ENCODE results near the gene MINDY4.

Gene MINDY4

DNA sequence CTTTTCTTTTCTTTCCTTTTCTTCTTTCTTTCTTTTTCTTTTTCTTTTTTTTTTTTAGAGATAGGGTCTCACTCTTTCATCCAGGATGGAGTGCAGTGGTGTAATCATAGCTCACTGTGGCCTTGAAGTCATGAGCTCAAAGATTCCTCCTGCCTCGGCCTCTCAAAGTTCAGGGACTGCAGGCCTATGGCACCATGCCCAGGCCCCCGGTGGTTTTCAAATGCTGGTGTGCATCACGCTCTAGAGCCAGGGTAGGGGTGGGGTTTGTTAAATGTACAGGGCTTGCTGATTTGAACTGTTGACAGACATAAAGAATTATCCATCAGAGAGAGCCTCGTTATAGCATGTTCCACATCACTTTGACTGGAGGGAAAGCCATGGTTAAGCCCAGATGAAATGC, 5.8 kb downstream of the MINDY4 start:
- DNase-seq, result no peak

DNA sequence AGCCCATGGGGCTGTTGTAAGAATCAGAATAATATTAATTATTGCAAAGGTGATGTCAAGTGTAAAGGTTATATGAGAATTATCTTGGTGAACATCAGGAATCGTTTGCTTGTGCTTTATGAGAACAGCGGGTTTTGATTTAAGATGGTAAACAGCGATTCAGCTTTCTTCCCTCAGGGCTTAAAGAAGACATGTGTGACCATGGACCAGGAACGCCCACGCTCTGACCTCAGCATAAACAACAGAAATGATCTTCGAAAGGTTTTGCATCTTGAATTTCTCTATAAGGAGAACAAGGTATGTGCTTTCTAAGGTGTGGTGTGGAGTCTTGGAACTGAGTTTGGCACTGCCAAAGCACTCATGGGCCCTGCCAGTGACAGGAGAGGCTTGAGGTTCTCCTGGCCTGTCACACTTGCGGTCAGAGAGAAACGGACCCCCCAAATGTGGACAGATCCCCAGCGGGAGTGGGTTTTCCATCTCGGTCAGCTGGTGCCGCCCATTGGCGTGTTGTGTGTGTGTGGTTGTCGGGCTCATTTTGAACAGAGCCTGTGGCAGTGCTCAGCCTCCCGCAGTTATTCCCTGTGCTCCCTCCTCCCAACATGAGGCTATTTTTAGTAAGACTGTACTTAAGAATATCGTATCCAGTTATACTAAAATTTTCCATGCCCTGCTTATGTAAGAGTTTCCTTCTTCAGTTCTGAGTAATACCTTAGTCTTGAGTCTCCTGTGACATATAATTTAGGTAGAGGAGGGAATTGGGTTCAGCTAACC, 7.2 kb downstream of the MINDY4 start:
- DNase-seq, result no peak

DNA sequence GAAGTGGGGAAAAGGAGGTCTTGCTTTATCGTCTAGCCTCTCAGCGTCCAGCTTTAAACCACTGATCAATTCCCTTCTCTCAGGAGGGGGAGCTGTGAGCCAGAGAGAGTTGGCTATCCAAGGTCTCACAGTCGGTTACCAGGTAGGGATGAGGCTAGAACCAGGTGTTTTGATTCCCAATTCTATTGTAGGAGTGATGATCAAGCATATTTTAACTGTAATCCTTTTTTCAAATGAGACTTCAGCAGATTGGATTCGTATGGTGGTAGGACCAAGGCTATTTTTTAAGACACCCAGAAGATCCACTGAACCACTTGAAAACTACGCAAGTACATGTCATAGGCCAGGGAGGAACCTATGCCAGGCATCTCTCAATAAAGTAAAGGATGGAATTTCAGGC, 8.4 kb downstream of the MINDY4 start:
- DNase-seq, result no peak

DNA sequence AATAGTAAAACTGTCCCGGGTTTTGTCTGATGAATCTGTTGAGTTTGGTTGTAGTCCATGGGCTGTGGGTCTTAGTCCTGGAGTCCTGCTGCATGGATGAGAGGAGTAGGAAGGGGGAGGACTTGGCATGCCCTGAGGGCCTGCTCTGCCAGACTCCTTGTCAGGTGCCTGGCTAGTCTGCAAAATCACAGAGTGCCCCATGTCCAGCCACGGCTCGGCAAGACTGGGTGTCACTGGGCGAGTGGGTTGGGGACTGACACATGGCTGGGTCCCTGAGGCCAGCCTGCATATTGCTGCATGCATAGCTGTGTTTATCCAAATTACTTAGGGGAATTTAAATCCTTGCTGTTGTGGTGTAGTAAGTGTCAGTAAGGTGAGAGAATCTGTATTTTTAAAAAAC, 9.7 kb downstream of the MINDY4 start:
- no peak for DNase-seq

DNA sequence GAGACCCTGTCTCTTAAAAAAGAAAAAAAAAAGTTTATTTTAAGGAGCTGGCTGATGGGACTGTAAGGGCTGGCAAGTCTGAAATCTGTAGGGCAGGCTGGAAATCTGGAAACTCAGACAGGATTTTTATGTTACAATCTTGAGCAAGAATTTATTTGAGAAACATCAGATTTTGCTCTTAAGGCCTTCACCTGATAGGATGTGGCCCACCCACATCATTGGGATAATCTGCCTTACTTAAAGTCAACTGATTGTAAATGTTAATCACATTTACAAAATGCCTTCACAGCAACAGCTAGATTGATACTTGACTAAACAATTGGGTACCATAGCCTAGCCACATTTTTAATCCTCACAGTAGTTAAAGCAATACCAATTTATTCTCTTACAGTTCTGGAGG, 11.5 kb downstream of the MINDY4 start:
- DNase-seq, result no peak

DNA sequence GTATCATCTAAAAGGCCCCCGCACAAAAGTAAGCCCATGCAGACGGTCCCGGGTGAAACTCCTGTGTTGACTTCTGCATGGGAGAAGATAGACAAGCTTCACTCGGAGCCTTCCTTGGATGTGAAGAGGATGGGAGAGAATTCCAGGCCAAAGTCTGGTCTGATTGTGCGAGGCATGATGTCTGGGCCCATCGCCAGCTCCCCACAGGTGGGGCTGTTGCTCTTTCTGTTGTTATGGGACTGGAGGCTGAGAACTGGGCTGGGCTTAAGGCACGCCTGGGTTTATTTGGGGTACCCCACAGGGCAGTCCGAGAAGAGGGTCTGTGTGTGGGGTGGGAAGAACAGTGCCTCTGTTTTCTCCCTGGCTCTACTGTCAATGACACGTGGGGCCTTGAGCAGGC, 14.6 kb downstream of the MINDY4 start:
- no peak for DNase-seq

DNA sequence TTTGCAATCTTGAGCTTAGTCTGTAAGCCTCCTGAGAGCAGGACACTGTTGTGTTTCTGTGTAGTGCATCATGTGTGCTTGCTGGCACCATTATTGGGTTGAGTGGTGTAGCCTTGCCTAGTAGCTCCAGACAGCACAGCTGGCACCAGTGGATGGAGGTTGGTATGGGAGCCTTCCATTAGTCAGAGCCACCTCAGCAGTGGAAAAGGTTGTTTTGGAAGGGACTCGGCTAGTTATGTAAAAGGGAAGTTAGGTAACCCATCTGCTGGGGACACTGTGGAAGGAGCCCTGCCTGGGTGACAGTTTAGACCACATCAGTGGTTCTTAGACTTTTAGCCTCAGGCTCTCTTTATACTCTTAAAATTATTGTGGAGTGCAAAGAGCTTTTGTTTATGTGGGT, 16.3 kb downstream of the MINDY4 start:
- no peak for DNase-seq

DNA sequence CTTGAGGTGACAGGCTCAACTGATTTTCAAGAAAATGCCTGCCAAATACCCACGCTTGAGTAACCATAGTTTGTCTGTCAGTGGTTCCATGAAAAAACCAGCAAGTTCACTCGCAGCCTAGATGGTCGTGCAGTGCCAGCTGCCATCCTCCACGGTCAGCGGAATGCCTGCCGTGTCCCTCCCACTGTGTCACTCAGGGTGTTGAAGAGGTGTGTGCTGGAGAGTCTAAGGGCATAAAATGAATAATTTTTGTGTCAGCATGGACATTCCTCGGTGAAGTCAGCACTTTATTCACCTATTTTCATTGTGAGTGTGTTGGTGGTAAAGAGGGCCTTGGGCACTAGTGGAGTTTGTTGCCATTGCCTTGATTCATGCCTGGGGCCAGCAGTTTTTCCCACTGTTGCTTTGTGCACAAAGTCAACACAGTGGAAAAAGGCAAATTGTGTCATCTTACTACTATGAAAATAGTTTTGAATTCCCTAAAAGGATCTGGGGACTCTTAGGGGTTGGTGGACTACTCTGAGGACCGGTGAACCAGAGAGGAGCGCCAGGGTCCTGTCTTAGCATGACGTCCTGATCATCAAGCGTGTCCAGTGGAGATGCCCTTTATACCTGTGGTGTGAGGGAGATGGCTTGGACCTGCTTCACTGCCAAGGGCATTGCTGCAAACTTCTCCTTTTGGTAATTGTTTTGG, 17.6 kb downstream of the MINDY4 start:
- DNase-seq, result no peak

DNA sequence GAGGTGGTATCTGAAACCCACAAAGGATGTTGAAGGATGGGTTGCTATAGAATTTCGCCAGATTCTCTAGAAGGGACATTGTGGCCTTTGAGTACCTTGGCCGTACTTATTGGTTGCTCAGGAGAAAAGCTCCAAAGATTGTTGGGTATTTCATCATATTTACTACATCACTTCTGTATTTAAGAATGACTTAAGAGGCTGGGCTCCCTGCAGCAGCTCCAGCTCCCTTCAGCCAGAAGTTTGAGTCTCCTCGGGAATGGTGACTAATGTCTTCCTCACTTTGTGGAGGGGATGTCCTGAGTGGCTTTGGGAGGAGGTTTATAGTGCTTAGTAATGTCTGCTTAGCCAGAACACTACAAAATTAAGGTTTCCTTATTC, 18.1 kb downstream of the MINDY4 start:
- DNase-seq, result no peak

DNA sequence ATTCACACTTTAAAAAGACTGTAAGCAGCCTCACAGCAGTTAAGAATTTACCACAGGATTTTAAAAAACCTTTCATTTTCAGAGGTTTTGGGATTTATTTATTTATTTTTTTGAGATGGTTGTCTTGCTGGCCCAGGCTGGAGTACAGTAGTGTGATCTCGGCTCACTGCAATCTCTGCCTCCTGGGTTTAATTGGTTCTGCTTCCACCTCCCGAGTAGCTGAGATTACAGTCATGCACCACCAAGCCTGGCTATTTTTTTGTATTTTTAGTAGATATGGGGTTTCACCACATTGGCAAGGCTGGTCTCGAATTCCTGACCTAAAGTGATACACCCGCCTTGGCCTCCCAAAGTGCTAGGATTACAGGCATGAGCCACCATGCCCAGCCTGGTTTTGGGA, 19.1 kb downstream of the MINDY4 start:
- no peak for DNase-seq

DNA sequence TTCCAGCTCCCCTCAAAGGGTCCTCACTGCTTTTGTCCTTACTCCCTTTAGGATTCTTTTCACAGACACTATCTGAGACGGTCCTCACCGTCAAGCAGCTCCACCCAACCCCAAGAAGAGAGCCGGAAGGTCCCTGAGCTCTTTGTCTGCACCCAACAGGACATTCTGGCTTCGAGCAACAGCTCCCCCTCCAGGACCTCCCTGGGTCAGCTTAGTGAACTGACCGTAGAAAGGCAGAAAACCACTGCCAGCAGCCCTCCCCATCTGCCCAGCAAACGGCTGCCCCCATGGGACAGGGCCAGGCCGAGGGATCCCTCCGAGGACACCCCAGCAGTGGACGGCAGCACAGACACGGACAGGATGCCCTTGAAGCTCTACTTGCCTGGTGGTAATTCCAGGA, 19.9 kb downstream of the MINDY4 start:
- DNase-seq, result no peak

DNA sequence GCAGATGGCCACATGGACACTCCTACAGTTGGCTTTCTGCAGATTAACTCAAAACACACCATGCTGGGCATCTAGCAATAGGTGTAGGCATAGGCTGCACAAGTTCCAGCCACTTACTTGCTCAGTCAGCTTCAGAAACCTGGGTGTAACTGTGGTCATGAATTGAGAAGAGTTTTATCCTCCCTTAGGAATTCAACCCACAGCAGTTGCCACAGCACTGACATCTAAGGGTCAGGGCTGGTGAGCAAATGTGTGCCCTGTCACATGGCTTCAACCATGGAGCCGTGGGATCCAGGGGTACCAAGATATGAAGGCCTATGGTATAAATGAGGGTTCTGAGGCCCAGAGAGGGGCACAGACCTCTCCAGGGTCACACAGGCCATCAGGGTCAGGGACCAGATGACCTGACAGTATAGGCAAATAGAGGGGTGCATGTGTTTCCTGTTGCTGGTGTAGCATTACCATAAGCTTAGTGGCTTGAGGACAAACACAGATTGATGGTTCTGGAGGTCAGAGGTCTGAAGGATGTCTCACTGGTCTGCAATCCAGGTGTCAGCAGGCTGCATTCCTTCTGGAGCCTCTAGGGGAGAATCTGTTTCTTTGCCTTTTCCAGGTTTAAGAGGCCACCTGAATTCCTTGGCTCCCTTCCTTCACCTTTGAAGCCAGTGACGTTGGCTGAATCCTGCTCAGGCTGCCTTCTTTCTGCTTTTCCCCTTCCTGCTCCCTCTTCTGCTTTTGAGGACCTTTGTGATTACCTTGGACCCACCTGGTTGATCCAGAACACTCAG, 24.1 kb downstream of the MINDY4 start:
- DNase-seq, result no peak

DNA sequence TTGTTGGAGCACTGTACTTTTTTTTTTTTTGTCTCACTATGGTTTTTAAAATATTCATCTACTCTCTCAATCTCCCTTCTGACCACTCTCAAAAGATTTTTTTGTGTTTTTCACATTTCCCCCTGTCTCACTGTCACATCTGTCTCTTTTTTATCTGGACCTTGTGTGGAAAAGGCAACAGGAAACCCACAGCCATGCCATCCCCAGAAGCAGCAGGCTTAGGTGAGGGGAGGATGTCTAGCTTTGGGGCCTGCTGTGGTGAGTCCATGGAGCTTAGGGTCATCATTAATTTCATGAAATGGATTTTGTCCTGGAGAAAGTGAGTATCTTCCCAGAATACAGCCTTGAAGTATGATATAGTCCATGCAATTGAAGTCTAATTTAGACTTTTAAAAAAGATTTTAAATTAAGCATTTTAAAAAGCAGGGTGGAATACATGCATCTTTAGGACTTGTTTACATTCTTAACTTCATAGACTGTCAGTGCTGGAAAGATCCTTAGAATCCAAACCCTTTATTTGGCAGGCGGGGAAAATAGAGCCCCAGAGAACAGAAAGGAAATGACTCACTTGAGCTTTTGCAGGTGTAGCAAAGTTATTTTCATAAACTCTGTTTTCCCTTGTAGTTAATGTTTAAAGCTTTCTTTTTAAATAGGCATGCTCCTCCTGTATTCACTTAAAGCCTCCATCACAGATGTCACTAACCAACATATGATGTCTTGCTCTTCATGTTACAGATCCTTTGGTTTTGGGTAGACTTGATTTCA, 25.1 kb downstream of the MINDY4 start:
- DNase-seq, result no peak

DNA sequence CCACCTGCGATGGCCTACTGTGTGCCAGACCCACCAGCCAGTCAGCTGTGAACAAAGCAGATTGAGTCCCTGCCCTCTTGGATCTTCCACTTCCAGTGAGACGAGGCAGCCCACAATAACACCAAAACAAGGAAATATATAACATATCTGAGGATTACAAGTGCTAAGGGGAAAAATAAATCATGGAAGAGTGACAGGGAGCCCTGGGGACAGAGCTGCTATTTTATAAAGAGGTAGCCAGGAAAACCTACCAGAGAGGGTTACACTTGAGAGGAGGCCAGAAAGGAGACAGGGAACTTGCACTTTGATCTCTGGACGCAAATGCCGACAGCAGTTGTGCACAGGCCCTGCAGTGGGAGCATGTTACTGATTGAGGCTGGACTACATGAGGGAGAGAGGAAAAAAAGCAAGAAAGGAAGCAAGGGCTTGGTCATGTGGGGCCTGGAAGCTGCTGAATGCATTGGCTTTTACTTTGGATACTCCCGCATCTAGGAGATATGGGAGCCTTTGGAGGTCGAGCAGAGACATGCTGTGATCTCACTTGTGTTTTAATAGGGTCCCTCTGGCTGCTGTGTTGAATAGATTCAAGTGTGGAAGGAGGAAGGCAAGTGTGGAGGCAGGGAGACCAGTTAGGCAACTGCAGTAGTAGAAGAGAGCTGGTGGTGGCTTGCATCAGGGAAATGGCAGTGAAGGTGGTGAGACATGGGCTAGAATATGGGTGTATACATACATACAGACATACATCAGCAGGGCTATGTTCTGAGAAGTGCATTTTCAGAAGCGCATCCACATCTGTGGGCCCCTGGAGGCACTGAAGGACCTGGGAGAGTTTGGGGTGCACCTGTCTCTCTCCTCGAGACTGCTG, 26.2 kb downstream of the MINDY4 start:
- DNase-seq, result no peak

DNA sequence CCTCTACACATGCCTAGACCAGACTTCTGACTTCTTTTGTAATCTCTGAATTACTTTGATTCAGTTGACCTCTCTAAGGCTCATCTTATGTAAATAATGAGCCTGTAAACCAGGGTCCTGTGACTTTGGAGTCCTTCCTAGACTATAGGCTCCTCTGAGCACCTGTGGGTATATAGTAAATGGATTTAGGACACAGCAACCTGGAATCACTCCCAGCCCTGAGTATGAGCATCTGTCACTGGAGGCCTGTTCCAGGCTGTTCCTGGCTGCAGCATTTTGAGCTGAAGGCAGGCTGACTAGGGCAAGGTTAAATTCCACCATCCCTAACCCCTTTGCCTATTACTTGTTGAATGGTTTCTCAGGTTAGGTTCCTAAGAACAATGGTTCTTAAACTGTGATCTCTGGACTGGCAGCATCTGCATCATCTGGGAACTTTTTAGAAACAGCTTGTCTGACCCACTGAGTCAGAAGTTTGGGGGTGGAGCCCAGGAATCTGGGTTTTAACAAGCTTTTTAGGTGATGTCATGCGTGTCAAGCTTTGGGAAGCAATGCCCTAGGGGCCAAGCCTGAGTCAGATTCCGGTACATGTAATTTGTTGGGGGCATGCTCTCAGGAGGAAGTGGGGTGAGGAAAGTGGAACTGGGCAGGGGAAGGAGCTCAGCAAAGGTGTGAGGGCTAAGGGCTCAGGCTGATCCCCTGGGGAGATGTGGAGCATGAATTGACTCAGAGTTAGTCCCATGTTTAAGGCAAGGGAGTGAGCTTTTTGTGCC, 28.2 kb downstream of the MINDY4 start:
- DNase-seq, result no peak

DNA sequence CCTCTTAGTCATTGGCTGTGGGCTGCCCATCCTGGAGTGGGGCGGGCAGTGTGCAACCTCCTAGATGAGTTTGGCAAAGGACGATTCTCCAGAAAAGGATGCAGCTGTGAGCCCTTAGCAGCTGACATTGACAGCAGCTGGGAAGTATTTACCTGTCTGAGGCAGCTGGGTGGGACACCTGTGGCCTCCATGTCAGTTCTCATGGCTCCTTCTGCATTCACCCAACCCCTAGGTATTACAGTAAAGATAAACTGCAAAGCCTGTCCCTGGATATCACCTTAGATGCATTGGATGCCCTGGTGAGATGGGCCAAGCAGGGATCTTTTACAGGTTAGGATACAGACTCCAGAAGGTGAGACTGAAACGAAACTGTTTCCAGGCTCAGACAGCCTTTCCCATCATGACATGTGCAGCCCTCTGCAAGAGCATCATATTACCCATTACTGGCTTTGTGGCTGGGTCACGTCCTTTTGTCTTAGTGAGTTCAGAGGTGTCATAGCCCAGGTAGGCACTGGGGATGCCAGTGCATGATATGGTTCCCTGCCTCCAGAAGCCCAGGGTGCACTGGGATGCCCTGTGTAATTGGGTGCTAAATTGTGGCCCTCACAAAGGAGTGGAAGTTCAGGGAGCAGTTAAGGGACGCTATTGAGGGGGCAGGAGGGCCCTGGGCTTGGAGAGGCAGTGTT, 28.9 kb downstream of the MINDY4 start:
- no peak for DNase-seq

DNA sequence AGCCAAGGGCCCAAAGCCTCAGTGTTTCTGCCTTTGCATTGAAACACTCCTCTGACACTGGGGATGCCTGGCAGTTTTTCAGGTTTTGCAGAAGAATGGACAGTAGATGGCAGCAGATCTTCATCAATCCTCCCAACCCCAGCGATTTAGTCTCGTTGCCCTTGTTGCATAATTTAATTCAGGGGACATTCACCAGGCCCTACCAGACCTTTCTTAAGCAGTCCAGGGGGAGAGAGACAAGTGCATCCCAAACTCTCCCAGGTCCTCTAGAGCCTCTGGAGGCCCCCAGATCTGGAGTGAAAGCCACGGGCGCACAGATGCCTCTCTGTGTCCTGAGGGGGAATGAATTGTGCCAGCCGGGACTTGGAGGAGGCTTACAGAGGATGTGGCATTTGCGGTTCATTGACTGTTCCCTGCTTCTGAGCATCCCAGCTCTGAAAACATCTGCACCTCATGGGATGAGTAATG, 29.6 kb downstream of the MINDY4 start:
- DNase-seq, result peak; percentile 12

DNA sequence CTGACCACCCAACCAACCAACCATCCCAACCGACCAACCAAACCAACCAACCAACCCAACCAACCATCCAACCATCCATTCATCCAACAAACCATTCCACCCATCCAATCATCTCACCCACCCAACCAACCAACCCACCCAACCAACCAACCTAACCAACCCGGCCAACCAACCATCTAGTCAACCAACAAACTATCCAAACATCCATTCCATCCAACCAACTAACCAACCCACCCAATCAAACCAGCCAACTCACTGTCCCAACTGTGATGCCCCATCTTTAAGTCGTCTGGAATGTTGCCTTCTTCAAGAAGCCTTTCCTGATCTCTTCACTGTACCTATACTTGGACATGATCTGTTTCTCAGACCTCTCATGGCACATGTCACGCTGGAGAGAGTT, 31.6 kb downstream of the MINDY4 start:
- DNase-seq, result no peak

DNA sequence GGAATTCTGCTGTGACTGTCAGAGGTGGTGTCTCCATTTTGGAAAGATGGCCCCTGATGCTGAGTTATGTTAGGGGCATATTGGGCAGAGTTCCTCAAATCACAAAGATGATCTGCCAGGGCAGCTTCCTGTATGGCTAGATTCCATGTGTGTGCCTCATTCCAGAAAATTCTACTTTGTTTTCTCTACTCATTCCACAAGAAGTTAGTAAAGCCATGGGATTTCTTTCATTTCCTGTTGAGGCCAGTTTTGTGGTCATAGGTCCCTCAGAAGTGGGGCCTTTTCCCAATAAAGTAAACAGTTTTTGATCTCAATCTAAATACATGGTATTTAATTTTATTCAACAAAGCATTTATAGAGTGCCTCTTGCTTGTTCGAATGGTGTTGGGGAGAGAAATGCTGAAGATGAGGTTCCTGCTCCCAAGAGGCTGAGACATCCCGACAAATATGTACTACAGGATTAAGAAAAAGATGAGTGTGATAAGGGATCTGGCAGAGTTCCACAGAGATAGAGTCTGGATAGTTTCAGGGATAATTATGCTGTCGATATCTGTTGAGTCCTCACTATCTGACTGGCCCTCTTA, 33.0 kb downstream of the MINDY4 start:
- DNase-seq, result no peak

DNA sequence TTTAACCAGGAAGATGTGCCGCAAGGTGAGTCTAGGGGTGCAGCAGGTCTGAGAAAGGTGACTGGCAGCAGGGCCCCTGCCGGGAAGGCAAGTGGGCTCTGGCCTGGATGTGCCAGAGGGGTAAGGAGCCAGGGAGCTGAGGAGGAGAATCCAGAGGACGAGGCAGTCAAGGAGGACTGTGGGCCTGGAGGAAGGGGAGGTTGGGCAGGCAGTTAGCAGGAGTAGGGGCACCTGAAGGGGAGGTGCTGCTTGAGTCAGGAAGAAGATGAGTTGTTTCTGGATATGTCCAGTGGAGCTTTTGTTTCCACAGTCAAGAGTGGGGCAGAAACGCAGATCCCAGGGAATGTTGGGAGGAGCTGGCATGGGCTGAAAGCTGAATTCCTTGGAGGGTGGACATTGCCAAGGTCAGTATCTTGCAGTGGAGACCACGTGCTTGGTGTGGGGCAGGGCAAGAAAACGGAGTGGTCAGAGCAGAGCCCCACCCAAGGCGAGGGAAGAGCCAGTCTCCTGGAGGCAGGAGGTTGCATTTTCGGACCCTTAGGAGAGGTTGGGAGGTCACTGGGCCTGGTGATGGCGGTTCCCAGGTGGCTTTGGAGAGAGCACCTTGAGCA, 34.0 kb downstream of the MINDY4 start:
- DNase-seq, result no peak
